ENCODE results near the gene HIVEP2.

DNA sequence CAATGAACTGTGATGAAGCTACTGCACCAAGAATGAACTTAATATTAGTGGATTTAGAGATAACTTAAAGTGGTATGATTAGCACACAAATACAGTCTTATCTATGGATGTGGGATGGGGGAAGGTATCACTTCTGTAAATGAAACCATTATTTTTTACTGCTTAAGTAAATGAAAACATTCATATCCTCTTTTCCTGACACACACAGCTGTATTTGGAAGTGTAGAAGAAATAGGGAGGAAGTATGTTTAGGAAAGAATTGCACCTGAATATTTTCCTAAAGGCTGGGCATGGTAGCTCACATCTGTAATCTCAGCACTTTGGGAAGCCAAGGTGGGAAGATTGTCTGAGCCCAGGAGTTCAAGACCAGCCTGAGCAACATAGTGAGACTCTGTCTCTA is 96.8 kb downstream of the HIVEP2 start:
- TF ChIP-seq YY1 (IDR thresholded peaks at IDR 0.05; ENCODE audit: insufficient read depth, insufficient read length), result no peak
- TF ChIP-seq ZNF274 (IDR thresholded peaks at IDR 0.05; ENCODE audit: low read depth, low read length), result no peak
